NCI-H526 treated with DMSO at 0.1 percent for 48 hours (cell line): ENCODE results near the gene DAB1.

Source experiments
- DNase-seq: peaks from one replicate; lab custom pipeline; 2025; lab: John Stamatoyannopoulos, UW

Gene DAB1

GRCh38 chr1:57218487-57219079, 205.3 kb downstream of the DAB1 start:
- no peak for DNase-seq

GRCh38 chr1:57217905-57218304, 206.0 kb downstream of the DAB1 start:
- DNase-seq = no peak

- no peak for DNase-seq
Measured at GRCh38 chr1:57214951-57215575, 208.8 kb downstream of the DAB1 start.

- DNase-seq = no peak
Measured at GRCh38 chr1:57210881-57211280, 213.0 kb downstream of the DAB1 start.

GRCh38 chr1:57209495-57209894, 214.4 kb downstream of the DAB1 start:
- DNase-seq = no peak

GRCh38 chr1:57208741-57209302, 215.0 kb downstream of the DAB1 start:
- no peak for DNase-seq

GRCh38 chr1:57206038-57206437, 217.8 kb downstream of the DAB1 start:
- DNase-seq = no peak

GRCh38 chr1:57204942-57205787, 218.7 kb downstream of the DAB1 start:
- DNase-seq = no peak

GRCh38 chr1:57204091-57204490, 219.8 kb downstream of the DAB1 start:
- DNase-seq = no peak

- DNase-seq = no peak
Measured at GRCh38 chr1:57202241-57202640, 221.6 kb downstream of the DAB1 start.

- no peak for DNase-seq
Measured at GRCh38 chr1:57198912-57199311, 224.9 kb downstream of the DAB1 start.

GRCh38 chr1:57195436-57195941, 228.4 kb downstream of the DAB1 start:
- DNase-seq = no peak

GRCh38 chr1:57192222-57192621, 231.6 kb downstream of the DAB1 start:
- no peak for DNase-seq

GRCh38 chr1:57190898-57191297, 233.0 kb downstream of the DAB1 start:
- no peak for DNase-seq

GRCh38 chr1:57188168-57188567, 235.7 kb downstream of the DAB1 start:
- no peak for DNase-seq

GRCh38 chr1:57186455-57186854, 237.4 kb downstream of the DAB1 start:
- no peak for DNase-seq

GRCh38 chr1:57179001-57179400, 244.9 kb downstream of the DAB1 start:
- no peak for DNase-seq

GRCh38 chr1:57175506-57175905, 248.4 kb downstream of the DAB1 start:
- DNase-seq = no peak

GRCh38 chr1:57172040-57172439, 251.8 kb downstream of the DAB1 start:
- no peak for DNase-seq

- DNase-seq = no peak
Measured at GRCh38 chr1:57167997-57168396, 255.9 kb downstream of the DAB1 start.

GRCh38 chr1:57165546-57165945, 258.3 kb downstream of the DAB1 start:
- no peak for DNase-seq

- no peak for DNase-seq
Measured at GRCh38 chr1:57164584-57164983, 259.3 kb downstream of the DAB1 start.

GRCh38 chr1:57163789-57164188, 260.1 kb downstream of the DAB1 start:
- no peak for DNase-seq
